Heart right ventricle (tissue), 16 donors: ENCODE data around the gene PRDM11. TPM values are rescaled to one million over a fixed set of nuclear protein-coding genes. Genes with fewer than 3 reads are reported as not detected.
A peak's percentile ranks its signal among the peaks of the same experiment; 100 is the strongest.

Experiments
- ATAC-seq, 8 donors: fragments of 200-7000 bp; cut with Tn5 transposase; one replicate each; pipeline ENCODE4 v1.9.1; 2020; ENCODE audit warnings: mild to moderate bottlenecking in 8 of 8, moderate library complexity in 8 of 8, moderate number of reproducible peaks in 1 of 8
- DNase-seq, 2 donors: peaks; one replicate each; pipeline ENCODE4 v3.0.0-alpha.2; 2020
- H3K27ac ChIP-seq, 10 donors: fragments of 200-600 bp; sonication (generic) in 2 of 10; one replicate each; pipeline versions ENCODE4 v1.5.0 to v1.8.0; 2020 to 2022; ENCODE audit warnings: mild to moderate bottlenecking in 3 of 10
- H3K27me3 ChIP-seq, 7 donors: fragments of 200-600 bp; one replicate each; pipeline ENCODE4 v1.8.0; 2021 to 2022; ENCODE audit warnings: mild to moderate bottlenecking in 2 of 7
- H3K36me3 ChIP-seq, 9 donors: fragments of 200-600 bp; sonication (generic) in 1 of 9; one replicate each; pipeline versions ENCODE4 v1.5.0 to v1.8.0; 2020 to 2022; ENCODE audit warnings: mild to moderate bottlenecking in 2 of 9
- H3K4me1 ChIP-seq, 9 donors: fragments of 200-600 bp; sonication (generic) in 1 of 9; one replicate each; pipeline versions ENCODE4 v1.5.0 to v1.8.0; 2020 to 2022; ENCODE audit warnings: mild to moderate bottlenecking in 4 of 9
- H3K4me3 ChIP-seq, 10 donors: fragments of 200-600 bp; sonication (generic) in 2 of 10; one replicate each; pipeline versions ENCODE4 v1.5.0 to v1.8.0; 2020 to 2022; ENCODE audit warnings: mild to moderate bottlenecking in 7 of 10, moderate library complexity in 2 of 10
- H3K9me3 ChIP-seq, 11 donors: fragments of 200-600 bp in 10 of 11; sonication (generic) in 2 of 11; one replicate each; pipeline versions ENCODE4 v1.5.0 to v1.8.0; 2013 to 2022; ENCODE audit warnings: mild to moderate bottlenecking in 2 of 11, control low read depth in 1 of 11, moderate library complexity in 1 of 11
- CTCF ChIP-seq, 9 donors: fragments of 200-600 bp; sonication (generic) in 2 of 9; IDR thresholded peaks; one replicate each; pipeline versions ENCODE4 v1.5.0 to v1.8.0; 2021 to 2022; ENCODE audit warnings: antibody characterized with exemption in 9 of 9, mild to moderate bottlenecking in 5 of 9, moderate library complexity in 1 of 9
- WGBS, 2 donors: extraction: QIAGEN DNeasy Blood & Tissue Kit; methylation state at CpG; one replicate each; pipeline ENCODE4 v1.1.7; 2013; ENCODE audit warnings: inconsistent platforms in 1 of 2; 5-methylcytosine and 5-hydroxymethylcytosine counted together
- intact Hi-C, 10 donors: fragments of 100-400 bp; cut with DNase I; formaldehyde crosslinking; loops; one replicate each; pipeline versions ENCODE4 v1.11.1 to v1.14.2; 2022
- polyA plus RNA-seq, 2 donors: library from polyadenylated mRNA; stranded (reverse); fragments of 200-250 nt; gene quantifications; one replicate each; pipeline ENCODE4 v1.2.3, GENCODE V29; 2013
- total RNA-seq, 10 donors: library from RNA; stranded (reverse); fragmentation: NEBNext Ultra II Directional in 3 of 10; extraction: Animal tissue kit (Norgen Biotek cat#: 25700) in 3 of 10; gene quantifications; one replicate each; pipeline versions ENCODE4 v1.2.1 to v1.2.4, GENCODE V29; 2021 to 2023
- donor health status: Arrhythmogenic right ventricular cardiomyopathy.
- donor health status: ischemic (EF 13 %, LVEDD 7.1; RV severe dilation, severe dysfunction).
- donor health status: healthy with polysubstance abuse.
- donor health status: DM: no; HTN: yes; CAD: no.
- donor health status: DM: no; HTN: no; CAD: no.
- donor health status: ischemic (EF 25% LVEDD 6.9; RV normal size, moderate dysfunction).
- donor health status: ischemic (EF 25% LVEDD 5.7; RV mildly dilated, moderate dysfunction).
- donor health status: healthy.
- donor health status: DM: yes; HTN: yes; CAD: no.
- donor health status: Ischemic cardiomyopathy.
- donor health status: ischemic (EF 35%, LVEDD 5.7; RV mildly dilated, moderate dysfunction).
- donor health status: nonischemic (EF 11% LVEDD 7.7; RV severe dilation, severe dysfunction).
- donor health status: DM: yes; HTN: yes; CAD: no.
- donor health status: PGD.
- donor health status: ischemic (EF 29% LVEDD 5.4; RV normal size, mild dysfunction).
- donor health status: nonischemic (EF 23%, LVEDD 6.1; RV moderate dilation, normal function).

Gene PRDM11
- total and polyA plus RNA-seq, 12 donors = 4.6 to 22.0 (median 14.8) TPM

GRCh38 chr11:45258982-45259530, 112.6 kb downstream of the PRDM11 start:
- no peak overlapping the region for H3K4me3 ChIP-seq
- TF ChIP-seq CTCF (IDR thresholded peaks at IDR 0.05) = no peak
- no peak for DNase-seq
- ATAC-seq = no peak
- 52 to 55% methylated on average over 4 of the region's 4 CpGs for WGBS, 2 donors
- no peaks in the 10 kb centered on the region for H3K9me3 ChIP-seq
- H3K27me3 ChIP-seq = peaks cover 0 to 41% (median 25%) of the 10 kb centered on the region in 7 donors
- intact Hi-C loops = no loop called here
- H3K27ac ChIP-seq = no peak overlapping the region
- H3K36me3 ChIP-seq = no peaks in the 10 kb centered on the region
- H3K4me1 ChIP-seq = no peaks in the 10 kb centered on the region

- H3K27ac ChIP-seq = no peak overlapping the region
- H3K4me1 ChIP-seq = no peaks in the 10 kb centered on the region
- peaks cover 0 to 41% (median 29%) of the 10 kb centered on the region in 7 donors for H3K27me3 ChIP-seq
- no peaks in the 10 kb centered on the region for H3K36me3 ChIP-seq
- 90 to 96% methylated on average over 3 of the region's 3 CpGs for WGBS, 2 donors
- TF ChIP-seq CTCF (IDR thresholded peaks at IDR 0.05) = no peak
- DNase-seq = no peak
- ATAC-seq = peak in 1 of 8 donors; percentile 37
- intact Hi-C loops = no loop called here
- H3K9me3 ChIP-seq = no peaks in the 10 kb centered on the region
- H3K4me3 ChIP-seq = no peak overlapping the region
These were observed 113.2 kb downstream of the PRDM11 start for GRCh38 chr11:45259592-45259991.

- intact Hi-C loops = loop anchor here in 1 of 10 donors (1.0 kb wide), 1 partner anchor 48 kb away; no protein-coding TSS in a partner anchor
- no peak for TF ChIP-seq CTCF (IDR thresholded peaks at IDR 0.05)
- Histone ChIP-seq H3K36me3 (no peaks in the 10 kb centered on the region), H3K4me1 (no peaks in the 10 kb centered on the region), H3K27ac (no peak overlapping the region), H3K9me3 (no peaks in the 10 kb centered on the region), H3K27me3 (peaks cover 0 to 46% (median 34%) of the 10 kb centered on the region in 7 donors), H3K4me3 (no peak overlapping the region)
- ATAC-seq = no peak
- DNase-seq = no peak
These were observed 113.6 kb downstream of the PRDM11 start for GRCh38 chr11:45260071-45260470.

GRCh38 chr11:45262900-45263299, 116.5 kb downstream of the PRDM11 start:
- Histone ChIP-seq H3K27ac (no peak overlapping the region), H3K36me3 (no peaks in the 10 kb centered on the region), H3K9me3 (no peaks in the 10 kb centered on the region), H3K27me3 (peaks cover 0 to 60% (median 38%) of the 10 kb centered on the region in 7 donors), H3K4me3 (no peak overlapping the region), H3K4me1 (peaks cover 0 to 3% (median 0%) of the 10 kb centered on the region in 9 donors)
- intact Hi-C loops = no loop called here
- TF ChIP-seq CTCF (IDR thresholded peaks at IDR 0.05) = no peak
- DNase-seq (no peak), ATAC-seq (no peak)
- WGBS, 2 donors = 71 to 75% methylated on average over 4 of the region's 4 CpGs
